PC-3 (cell line): ENCODE results near the gene HIC1. TPM values are rescaled to one million over a fixed set of nuclear protein-coding genes. Genes with fewer than 3 reads are reported as not detected.
A peak's percentile ranks its signal among the peaks of the same experiment; 100 is the strongest.

Source experiments
- ATAC-seq: fragments of 200-7000 bp; cut with Tn5 transposase; 2 replicates; pipeline ENCODE4 v1.9.1; 2020; ENCODE audit warnings: mild to moderate bottlenecking, moderate library complexity
- BruUV-seq: library from RNA; stranded (reverse); fragments of 400-500 nt; replicated peaks from 2 replicates; lab custom pipeline; 2021; lab: Mats Ljungman, UMichigan
- CTCF ChIA-PET: fragments of 300-600 bp; sonication (Branson Sonifier 250); formaldehyde crosslinking; loops from one replicate; lab custom pipeline; 2022; ENCODE audit warnings: antibody characterized with exemption; lab: Charles Lee
- POLR2A ChIA-PET: fragments of 300-600 bp; sonication (Branson Sonifier 250); formaldehyde crosslinking; loops from one replicate; lab custom pipeline; 2022; ENCODE audit warnings: antibody characterized with exemption; ENCODE audit not compliant: unreplicated experiment; lab: Charles Lee
- DNase-seq: peaks from one replicate; pipeline ENCODE4 v3.0.0-alpha.2; 2015
- H2AFZ ChIP-seq: fragments of 300-600 bp; sonication (generic); 2 replicates; pipeline ENCODE4 v1.6.0; 2016; ENCODE audit warnings: antibody characterized with exemption, low read length
- H3F3A ChIP-seq: fragments of 300-600 bp; sonication (generic); one replicate; pipeline ENCODE4 v1.6.0; 2017; ENCODE audit warnings: antibody characterized with exemption, low read length, control low read depth, mild to moderate bottlenecking; ENCODE audit not compliant: unreplicated experiment
- H3K27ac ChIP-seq: fragments of 300-600 bp; sonication (generic); 2 replicates; pipeline ENCODE4 v1.5.1; 2016; ENCODE audit warnings: mild to moderate bottlenecking, low read length
- H3K27me3 ChIP-seq: fragments of 300-600 bp; sonication (generic); 2 replicates; pipeline ENCODE4 v1.6.1; 2016; ENCODE audit warnings: low read length, mixed read lengths
- H3K36me3 ChIP-seq: fragments of 300-600 bp; sonication (generic); 2 replicates; pipeline ENCODE4 v1.6.1; 2016; ENCODE audit warnings: low read depth, mixed run types, low read length, mixed read lengths
- H3K4me1 ChIP-seq: fragments of 300-600 bp; sonication (generic); 2 replicates; pipeline ENCODE4 v1.5.1; 2016; ENCODE audit warnings: low read length; ENCODE audit not compliant: insufficient read depth
- H3K4me2 ChIP-seq: fragments of 300-600 bp; sonication (generic); 2 replicates; pipeline ENCODE4 v1.6.0; 2016; ENCODE audit warnings: low read length
- H3K4me3 ChIP-seq: fragments of 300-600 bp; sonication (generic); 2 replicates; pipeline ENCODE4 v1.5.1; 2016; ENCODE audit warnings: mild to moderate bottlenecking, low read length, mixed read lengths
- H3K79me2 ChIP-seq: fragments of 300-600 bp; sonication (generic); 2 replicates; pipeline ENCODE4 v1.6.1; 2017; ENCODE audit warnings: low read length, mixed read lengths
- H3K9ac ChIP-seq: fragments of 300-600 bp; sonication (generic); 2 replicates; pipeline ENCODE4 v1.6.0; 2016; ENCODE audit warnings: mild to moderate bottlenecking, low read length
- H3K9me2 ChIP-seq: fragments of 300-600 bp; sonication (generic); replicated peaks from 2 replicates; pipeline ENCODE4 v1.6.1; 2016; ENCODE audit warnings: mixed run types, low read length, mixed read lengths
- H3K9me3 ChIP-seq: fragments of 300-600 bp; sonication (generic); 2 replicates; pipeline ENCODE4 v1.6.1; 2016; ENCODE audit warnings: low read length, mixed read lengths
- H4K20me1 ChIP-seq: fragments of 300-600 bp; sonication (generic); 2 replicates; pipeline ENCODE4 v1.6.1; 2016; ENCODE audit warnings: low read length, mixed read lengths
- CTCF ChIP-seq: fragments of 300-600 bp; sonication (generic); conservative IDR thresholded peaks from 2 replicates; pipeline ENCODE4 v1.5.1; 2017; ENCODE audit warnings: antibody characterized with exemption, low read depth, mild to moderate bottlenecking, low read length
- EZH2 ChIP-seq: fragments of 300-600 bp; sonication (generic); IDR thresholded peaks from one replicate; pipeline ENCODE4 v1.6.1; 2017; ENCODE audit warnings: antibody characterized with exemption, mild to moderate bottlenecking, low read length; ENCODE audit not compliant: unreplicated experiment
- EZH2phosphoT487 ChIP-seq: fragments of 300-600 bp; sonication (generic); IDR thresholded peaks from 2 replicates; pipeline ENCODE4 v1.6.1; 2018; ENCODE audit warnings: mild to moderate bottlenecking, antibody characterized with exemption, low read length, borderline replicate concordance
- intact Hi-C: fragments of 100-400 bp; cut with micrococcal nuclease; formaldehyde crosslinking; loops from 2 replicates; pipeline ENCODE4 v1.9.0; 2023
- total RNA-seq: library from RNA; depleted of rRNA; stranded (reverse); fragments of >200 nt; gene quantifications from 2 replicates; pipeline ENCODE4 v1.2.3, GENCODE V29; 2014

Gene HIC1
- total RNA-seq, 1 experiment from 2014 or later = 4.4 TPM

- H2AFZ ChIP-seq = peak overlapping the region; percentile 78
- H3K4me1 ChIP-seq = peaks cover 1% of the 10 kb centered on the region; the same call in 1 of the 2 replicates
- H3K27me3 ChIP-seq = no peaks in the 10 kb centered on the region
- POLR2A ChIA-PET = interaction anchor here (0.7 kb wide), 1 partner anchor 14 kb away, joined by 18 read pairs; no protein-coding TSS in a partner anchor
- no peak overlapping the region for H3K9ac ChIP-seq
- no TSS peak for BruUV-seq
- intact Hi-C loops = no loop called here
- H4K20me1 ChIP-seq = no peaks in the 10 kb centered on the region
- peaks cover 37% of the 10 kb centered on the region for H3K79me2 ChIP-seq
- H3K27ac ChIP-seq = no peak overlapping the region
- CTCF ChIA-PET = interaction anchor here (0.6 to 2.6 kb wide), 6 partner anchors 15 to 1675 kb away, joined by 4 to 52 read pairs (median 4); no protein-coding TSS in a partner anchor
- DNase-seq (peak; percentile 76), ATAC-seq (peak; percentile 62)
- H3K9me2 ChIP-seq = no peaks in the 10 kb centered on the region
- TF ChIP-seq EZH2 = no peak
- peak; percentile 70 for TF ChIP-seq CTCF
- TF ChIP-seq EZH2phosphoT487 = no peak
- H3K4me3 ChIP-seq = peak overlapping the region; percentile 76
- H3F3A ChIP-seq = no peaks in the 10 kb centered on the region
- no peaks in the 10 kb centered on the region for H3K9me3 ChIP-seq
- H3K4me2 ChIP-seq = peak overlapping the region; percentile 95
- no peaks in the 10 kb centered on the region for H3K36me3 ChIP-seq
Measured at GRCh38 chr17:2025622-2026309, 29.1 kb upstream of the HIC1 start.

- H4K20me1 ChIP-seq = no peaks in the 10 kb centered on the region
- no peaks in the 10 kb centered on the region for H3K9me3 ChIP-seq
- TF ChIP-seq EZH2 = no peak
- POLR2A ChIA-PET = no interaction called here
- no peaks in the 10 kb centered on the region for H3F3A ChIP-seq
- DNase-seq (no peak), ATAC-seq (no peak)
- BruUV-seq = no TSS peak
- intact Hi-C loops = no loop called here
- H3K9ac ChIP-seq = no peak overlapping the region
- H3K4me3 ChIP-seq = no peak overlapping the region
- H3K36me3 ChIP-seq = no peaks in the 10 kb centered on the region
- H3K4me2 ChIP-seq = no peak overlapping the region
- H3K4me1 ChIP-seq = peaks cover 6% of the 10 kb centered on the region; the same call in 1 of the 2 replicates
- CTCF ChIA-PET = no interaction called here
- H3K79me2 ChIP-seq = peaks cover 44% of the 10 kb centered on the region
- H2AFZ ChIP-seq = no peak overlapping the region
- H3K27ac ChIP-seq = no peak overlapping the region
- no peaks in the 10 kb centered on the region for H3K27me3 ChIP-seq
- no peaks in the 10 kb centered on the region for H3K9me2 ChIP-seq
Measured at GRCh38 chr17:2027528-2028233, 27.2 kb upstream of the HIC1 start.

- CTCF ChIA-PET = no interaction called here
- no peak for ATAC-seq
Measured at GRCh38 chr17:2028234-2028614, 26.7 kb upstream of the HIC1 start.

More at GRCh38 chr17:2028234-2028614, 26.7 kb upstream of the HIC1 start:
- peaks cover 39% of the 10 kb centered on the region for H3K79me2 ChIP-seq
- no peak for DNase-seq
- H3K9ac ChIP-seq = no peak overlapping the region
- no peak overlapping the region for H3K4me2 ChIP-seq
- H3K27ac ChIP-seq = no peak overlapping the region
- intact Hi-C loops = no loop called here
- POLR2A ChIA-PET = no interaction called here
- no peaks in the 10 kb centered on the region for H3F3A ChIP-seq
- H2AFZ ChIP-seq = no peak overlapping the region
- no peaks in the 10 kb centered on the region for H3K9me3 ChIP-seq
- H3K27me3 ChIP-seq = no peaks in the 10 kb centered on the region
- no peaks in the 10 kb centered on the region for H3K9me2 ChIP-seq
- H3K4me3 ChIP-seq = no peak overlapping the region
- no peak for TF ChIP-seq EZH2phosphoT487
- TF ChIP-seq CTCF = no peak
- TF ChIP-seq EZH2 = no peak
- H4K20me1 ChIP-seq = no peaks in the 10 kb centered on the region
- no peaks in the 10 kb centered on the region for H3K36me3 ChIP-seq
- BruUV-seq = no TSS peak
- H3K4me1 ChIP-seq = peaks cover 6% of the 10 kb centered on the region; the same call in 1 of the 2 replicates
